GM12875 (cell line): ENCODE results near the gene CD86.

Source experiments
- H3K4me3 ChIP-seq: one replicate; pipeline ENCODE4 v1.5.1; 2011; ENCODE audit warnings: low read depth, low read length, control low read depth
- CTCF ChIP-seq: IDR thresholded peaks from 2 replicates; pipeline ENCODE4 v1.5.1; 2011; ENCODE audit warnings: low read depth, mild to moderate bottlenecking, control low read depth, inconsistent platforms, low read length, moderate library complexity, borderline replicate concordance; ENCODE audit not compliant: insufficient read depth

CD86 gene

GRCh38 chr3:122100591-122101463 is 45.7 kb downstream of the CD86 start:
- TF ChIP-seq CTCF = no peak
- no peak overlapping the region for H3K4me3 ChIP-seq

- no peak overlapping the region for H3K4me3 ChIP-seq
- peak; percentile 47; the same call in 1 of the 2 replicates for TF ChIP-seq CTCF
Observed at GRCh38 chr3:122101646-122102045, 46.5 kb downstream of the CD86 start.

GRCh38 chr3:122102191-122102935 is 47.2 kb downstream of the CD86 start:
- TF ChIP-seq CTCF = no peak
- no peak overlapping the region for H3K4me3 ChIP-seq

- no peak overlapping the region for H3K4me3 ChIP-seq
- TF ChIP-seq CTCF = no peak
Observed at GRCh38 chr3:122103821-122104514, 48.8 kb downstream of the CD86 start.

- TF ChIP-seq CTCF = no peak
- H3K4me3 ChIP-seq = no peak overlapping the region
Observed at GRCh38 chr3:122104515-122105194, 49.5 kb downstream of the CD86 start.

GRCh38 chr3:122105626-122106025 is 50.5 kb downstream of the CD86 start:
- no peak for TF ChIP-seq CTCF

More at GRCh38 chr3:122105626-122106025, 50.5 kb downstream of the CD86 start:
- no peak overlapping the region for H3K4me3 ChIP-seq
